ENCODE data around the gene SLAMF8.

DNA sequence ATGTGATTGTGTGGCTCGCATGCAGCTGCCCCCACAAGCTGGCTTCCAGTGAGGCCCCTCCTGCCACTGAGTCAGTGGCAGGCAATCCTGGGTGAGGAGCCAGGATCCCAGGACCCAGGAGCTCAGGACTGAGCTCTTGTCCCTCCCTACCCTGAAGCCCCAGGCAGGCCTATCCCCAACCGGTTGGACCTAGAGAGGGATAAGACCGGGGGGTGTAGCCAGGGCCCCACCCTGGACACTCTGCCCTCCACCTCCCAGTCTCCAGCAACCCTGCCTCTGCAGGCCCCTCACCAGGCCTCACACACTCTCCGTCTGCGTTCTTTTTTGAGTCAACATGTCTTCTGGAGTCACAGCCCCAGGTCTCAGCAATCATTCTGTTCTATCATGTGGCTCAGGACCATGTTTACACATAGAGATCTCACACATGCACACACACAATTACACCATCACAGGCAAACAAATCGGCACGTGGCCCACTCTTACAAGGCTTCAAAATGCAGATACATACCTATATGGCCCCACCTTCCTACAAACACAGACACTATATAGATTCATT, 33.2 kb downstream of the SLAMF8 start:
- TF ChIP-seq POLR2AphosphoS5 (IDR thresholded peaks at IDR 0.05; ENCODE audit: low read depth, low read length) (no peak), POLR2A (IDR thresholded peaks at IDR 0.05; ENCODE audit: low read depth, low read length) (no peak)

All from GM12892 (cell line).